H1 (cell line): ENCODE results near the gene CTNNA3. TPM values are rescaled to one million over a fixed set of nuclear protein-coding genes. Genes with fewer than 3 reads are reported as not detected.

Experiments used
- CTCF ChIA-PET: fragments of 300-600 bp; sonication (Branson Sonifier 250); formaldehyde crosslinking; loops from one replicate; lab custom pipeline; 2021; ENCODE audit not compliant: partially characterized antibody; lab: Charles Lee
- POLR2A ChIA-PET: fragments of 300-600 bp; sonication (Branson Sonifier 250); formaldehyde crosslinking; loops from one replicate; lab custom pipeline; 2021; ENCODE audit warnings: inconsistent platforms; ENCODE audit not compliant: partially characterized antibody; lab: Charles Lee
- DNase-seq, 2 experiments: peaks; one replicate each; pipeline versions ENCODE4 v3.0.0 to v3.0.0-alpha.2; 2010 to 2022; ENCODE audit warnings: low spot score in 2 of 2, low read depth in 1 of 2, mixed read lengths in 1 of 2
- FAIRE-seq: peaks from 2 replicates; lab custom pipeline; 2011; peaks lifted over from hg19 to GRCh38; lab: Jason Lieb, UNC
- H2AFZ ChIP-seq: 2 replicates; pipeline ENCODE4 v1.8.1; 2012; ENCODE audit warnings: low read length, inconsistent platforms
- H2AK5ac ChIP-seq: 2 replicates; pipeline ENCODE4 v1.6.1; 2013; ENCODE audit warnings: low read depth, low read length
- H2BK120ac ChIP-seq: replicated peaks from 2 replicates; pipeline ENCODE3; 2013; ENCODE audit warnings: low read depth, low read length, inconsistent platforms
- H2BK12ac ChIP-seq: 2 replicates; pipeline ENCODE4 v1.6.1; 2013; ENCODE audit warnings: low read depth, low read length
- H2BK15ac ChIP-seq: 2 replicates; pipeline ENCODE4 v1.6.1; 2013; ENCODE audit warnings: low read length
- H2BK20ac ChIP-seq: 2 replicates; pipeline ENCODE4 v1.6.1; 2013; ENCODE audit warnings: low read length
- H2BK5ac ChIP-seq: 2 replicates; pipeline ENCODE4 v1.6.1; 2013; ENCODE audit warnings: low read depth, low read length
- H3K14ac ChIP-seq: 2 replicates; pipeline ENCODE4 v1.6.1; 2013; ENCODE audit warnings: inconsistent platforms; ENCODE audit not compliant: insufficient read length
- H3K18ac ChIP-seq: 2 replicates; pipeline ENCODE4 v1.6.1; 2013; ENCODE audit warnings: low read length; ENCODE audit errors: extremely low read depth
- H3K23ac ChIP-seq: 2 replicates; pipeline ENCODE4 v1.6.1; 2013; ENCODE audit warnings: inconsistent platforms; ENCODE audit not compliant: insufficient read length
- H3K23me2 ChIP-seq: 2 replicates; pipeline ENCODE4 v1.6.1; 2013; ENCODE audit warnings: low read depth, low read length
- H3K27ac ChIP-seq: 2 replicates; pipeline ENCODE4 v1.6.1; 2011; ENCODE audit warnings: low read depth, low read length, inconsistent platforms
- H3K27me3 ChIP-seq, 4 experiments: replicated peaks in 1 of 4; 1 replicate in 1 of 4; 2 replicates in 3 of 4; pipeline versions ENCODE4 v1.6.1 to v1.8.1; 2011 to 2013; ENCODE audit warnings: low read length in 3 of 4, mild to moderate bottlenecking in 3 of 4, inconsistent platforms in 2 of 4, mixed read lengths in 2 of 4, moderate library complexity in 1 of 4; ENCODE audit not compliant: control insufficient read depth in 3 of 4, insufficient read depth in 3 of 4; ENCODE audit errors: extremely low read depth in 1 of 4
- H3K36me3 ChIP-seq, 4 experiments: 2 replicates each; pipeline versions ENCODE4 v1.6.1 to v1.8.1; 2011 to 2013; ENCODE audit warnings: mild to moderate bottlenecking in 4 of 4, low read length in 3 of 4, moderate library complexity in 2 of 4, control low read depth in 1 of 4, inconsistent platforms in 1 of 4; ENCODE audit not compliant: insufficient read depth in 4 of 4, control insufficient read depth in 2 of 4
- H3K4ac ChIP-seq: replicated peaks from 2 replicates; pipeline ENCODE3; 2013; ENCODE audit warnings: low read length, low read depth, mixed read lengths, inconsistent platforms; ENCODE audit not compliant: insufficient read length
- H3K4me1 ChIP-seq, 4 experiments: replicated peaks in 1 of 4; 1 replicate in 1 of 4; 2 replicates in 3 of 4; pipeline versions ENCODE4 v1.6.1 to v1.8.1; 2011 to 2013; ENCODE audit warnings: low read length in 3 of 4, inconsistent platforms in 2 of 4, mixed read lengths in 1 of 4; ENCODE audit not compliant: insufficient read depth in 4 of 4, control insufficient read depth in 3 of 4
- H3K4me2 ChIP-seq, 2 experiments: 2 replicates each; pipeline versions ENCODE4 v1.6.1 to v1.8.1; 2011 to 2013; ENCODE audit warnings: low read depth in 2 of 2, low read length in 2 of 2, control low read depth in 1 of 2, inconsistent platforms in 1 of 2, mild to moderate bottlenecking in 1 of 2; ENCODE audit not compliant: insufficient read depth in 1 of 2
- H3K4me3 ChIP-seq, 4 experiments: fragments of 200-600, 300-600 bp in 1 of 4; sonication (generic), shearing (Covaris generic), sonication (Bioruptor Twin) in 1 of 4; 2 replicates each; pipeline versions ENCODE4 v1.5.1 to v1.8.1; 2011 to 2016; ENCODE audit warnings: low read length in 4 of 4, low read depth in 3 of 4, control low read depth in 2 of 4, inconsistent platforms in 2 of 4, mild to moderate bottlenecking in 2 of 4, mixed read lengths in 1 of 4, moderate library complexity in 1 of 4; ENCODE audit not compliant: insufficient read depth in 2 of 4; ENCODE audit errors: extremely low read depth in 1 of 4
- H3K56ac ChIP-seq: replicated peaks from 2 replicates; pipeline ENCODE3; 2013; ENCODE audit warnings: low read depth, mild to moderate bottlenecking, mixed read lengths, low read length, inconsistent platforms; ENCODE audit not compliant: insufficient read length
- H3K79me1 ChIP-seq: 2 replicates; pipeline ENCODE4 v1.6.1; 2013; ENCODE audit warnings: low read depth, low read length, control low read depth
- H3K79me2 ChIP-seq, 2 experiments: 2 replicates each; pipeline versions ENCODE4 v1.6.1 to v1.8.1; 2012 to 2013; ENCODE audit warnings: low read length in 2 of 2, mild to moderate bottlenecking in 2 of 2, inconsistent platforms in 1 of 2; ENCODE audit not compliant: insufficient read depth in 2 of 2, control insufficient read depth in 1 of 2
- H3K9ac ChIP-seq, 4 experiments: replicated peaks in 1 of 4; 1 replicate in 1 of 4; 2 replicates in 3 of 4; pipeline versions ENCODE4 v1.6.1 to v1.8.1; 2011 to 2013; ENCODE audit warnings: low read depth in 3 of 4, low read length in 3 of 4, control low read depth in 2 of 4, mild to moderate bottlenecking in 2 of 4, moderate library complexity in 2 of 4, inconsistent platforms in 1 of 4; ENCODE audit errors: extremely low read depth in 1 of 4
- H3K9me3 ChIP-seq, 2 experiments: 2 replicates each; pipeline versions ENCODE4 v1.6.1 to v1.8.1; 2012 to 2013; ENCODE audit warnings: mild to moderate bottlenecking in 2 of 2, moderate library complexity in 2 of 2, control low read depth in 1 of 2, inconsistent platforms in 1 of 2, low read depth in 1 of 2, low read length in 1 of 2, mixed read lengths in 1 of 2; ENCODE audit not compliant: insufficient read depth in 2 of 2
- H4K20me1 ChIP-seq, 2 experiments: replicated peaks in 1 of 2; 2 replicates each; pipeline versions ENCODE3 to v1.8.1; 2011 to 2013; ENCODE audit warnings: inconsistent platforms in 2 of 2, low read length in 2 of 2, mild to moderate bottlenecking in 1 of 2; ENCODE audit not compliant: insufficient read depth in 2 of 2, control insufficient read depth in 1 of 2
- H4K5ac ChIP-seq: 2 replicates; pipeline ENCODE4 v1.6.1; 2013; ENCODE audit warnings: low read length, low read depth, mixed read lengths, inconsistent platforms; ENCODE audit not compliant: insufficient read length
- H4K8ac ChIP-seq: 2 replicates; pipeline ENCODE4 v1.8.0; 2013; ENCODE audit warnings: mild to moderate bottlenecking, moderate library complexity, low read length, inconsistent platforms; ENCODE audit not compliant: insufficient read depth; ENCODE audit errors: extremely low read depth
- H4K91ac ChIP-seq: replicated peaks from 2 replicates; pipeline ENCODE3; 2013; ENCODE audit warnings: low read length, mixed read lengths, inconsistent platforms; ENCODE audit not compliant: insufficient read length
- ASH2L ChIP-seq: fragments of 200-600, 300-600 bp; sonication (generic); IDR thresholded peaks from one replicate; pipeline ENCODE4 v1.7.1; 2017; ENCODE audit warnings: low read length
- CBX8 ChIP-seq: fragments of 300-800, 300-1000 bp; sonication (generic); IDR thresholded peaks from 2 replicates; pipeline ENCODE4 v1.7.1; 2016; ENCODE audit warnings: low read depth, low read length, borderline replicate concordance
- CHD2 ChIP-seq: IDR thresholded peaks from 2 replicates; pipeline ENCODE4 v1.6.1; 2012; ENCODE audit warnings: low read length, improper control_type of control experiment
- CTBP2 ChIP-seq: IDR thresholded peaks from 2 replicates; pipeline ENCODE4 v1.7.0; 2011; ENCODE audit warnings: borderline replicate concordance, mild to moderate bottlenecking, moderate library complexity, mixed read lengths, low read length; ENCODE audit not compliant: insufficient read depth, insufficient read length
- FOSL1 ChIP-seq: IDR thresholded peaks from 2 replicates; pipeline ENCODE4 v1.6.1; 2011; ENCODE audit warnings: mild to moderate bottlenecking, low read depth, low read length, moderate library complexity; ENCODE audit not compliant: insufficient read depth
- JUND ChIP-seq: IDR thresholded peaks from 2 replicates; pipeline ENCODE4 v1.6.1; 2011; ENCODE audit warnings: mild to moderate bottlenecking, improper control_type of control experiment, low read length
- KDM4A ChIP-seq: IDR thresholded peaks from one replicate; pipeline ENCODE4 v1.7.1; 2012; ENCODE audit warnings: low read depth, mild to moderate bottlenecking, moderate library complexity, low read length, inconsistent platforms; ENCODE audit not compliant: severe bottlenecking
- MAFK ChIP-seq: IDR thresholded peaks from 2 replicates; pipeline ENCODE4 v1.6.1; 2012; ENCODE audit warnings: low read depth, mild to moderate bottlenecking, improper control_type of control experiment, low read length
- POLR2A ChIP-seq, 2 experiments: IDR thresholded peaks; 1 replicate in 1 of 2; 2 replicates in 1 of 2; pipeline ENCODE4 v1.6.1; 2011; ENCODE audit warnings: low read depth in 2 of 2, low read length in 2 of 2, mild to moderate bottlenecking in 2 of 2; ENCODE audit errors: control extremely low read depth in 1 of 2
- POU5F1 ChIP-seq: IDR thresholded peaks from 2 replicates; pipeline ENCODE4 v1.6.1; 2011; ENCODE audit warnings: low read depth, mild to moderate bottlenecking, low read length, moderate library complexity
- SIN3A ChIP-seq, 2 experiments: IDR thresholded peaks in 1 of 2; conservative IDR thresholded peaks in 1 of 2; 2 replicates each; pipeline ENCODE4 v1.6.1; 2011 to 2012; ENCODE audit warnings: low read length in 2 of 2, improper control_type of control experiment in 1 of 2, low read depth in 1 of 2, mild to moderate bottlenecking in 1 of 2
- SRF ChIP-seq: IDR thresholded peaks from 2 replicates; pipeline ENCODE4 v1.6.1; 2011; ENCODE audit warnings: mild to moderate bottlenecking, low read depth, low read length, moderate library complexity
- TEAD4 ChIP-seq: IDR thresholded peaks from 2 replicates; pipeline ENCODE4 v1.6.1; 2012; ENCODE audit warnings: low read depth, low read length, inconsistent platforms, mixed read lengths
- WGBS, 2 experiments: shearing (Covaris generic) in 1 of 2; methylation state at CpG; one replicate each; pipeline versions ENCODE4 v1.1.6 to v1.1.7; 2013 to 2015; ENCODE audit warnings: low lambda C conversion rate in 2 of 2, mixed read lengths in 2 of 2, inconsistent platforms in 1 of 2, low coverage in 1 of 2, missing lambda C conversion rate in 1 of 2; ENCODE audit not compliant: insufficient replicate concordance in 2 of 2, insufficient coverage in 1 of 2, insufficient read length in 1 of 2; ENCODE audit errors: extremely low coverage in 1 of 2, missing lambda C conversion rate in 1 of 2; 5-methylcytosine and 5-hydroxymethylcytosine counted together
- polyA plus RNA-seq, 7 experiments: library from polyadenylated mRNA; depleted of rRNA in 3 of 7; stranded (reverse) in 5 of 7; unstranded in 2 of 7; fragments of >200 nt in 5 of 7; fragments of 200-250 nt in 2 of 7; gene quantifications; 1 replicate in 5 of 7; 2 replicates in 1 of 7; 4 replicates in 1 of 7; pipeline versions ENCODE4 v1.2.1 to v1.2.3, GENCODE V29; 2011 to 2013; ENCODE audit warnings: missing spikeins in 2 of 7, mixed read lengths in 2 of 7
- total RNA-seq: library from RNA; stranded (reverse); fragmentation: NEBNext Ultra II Directional; extraction: Animal tissue kit (Norgen Biotek cat#: 25700); gene quantifications from 2 replicates; pipeline ENCODE4 v1.2.1, GENCODE V29; 2021

Gene CTNNA3
- total and polyA plus RNA-seq, 2 of the 8 experiments (the other 6 are each of a cell fraction or from before 2014, with no cell fraction given): 1.3 to 1.5 TPM

- H2BK120ac ChIP-seq: no peak overlapping the region
- no peak overlapping the region for H3K4ac ChIP-seq
- H3K14ac ChIP-seq: no peak overlapping the region
- H4K91ac ChIP-seq: no peak overlapping the region
- 94% methylated on average over 6 of the region's 6 CpGs; no CpG with 5 or more reads in 1 of the 2 experiments for WGBS, 2 experiments
- DNase-seq (no peak), FAIRE-seq (no peak)
- H3K4me1 ChIP-seq: no peaks in the 10 kb centered on the region
- no peak overlapping the region for H3K9ac ChIP-seq
- H2AFZ ChIP-seq: no peak overlapping the region
- H2BK20ac ChIP-seq: no peak overlapping the region
- no peak overlapping the region for H3K4me3 ChIP-seq
- POLR2A ChIA-PET: no interaction called here
- H3K56ac ChIP-seq: no peak overlapping the region
- H4K20me1 ChIP-seq: no peaks in the 10 kb centered on the region
- no peaks in the 10 kb centered on the region for H3K9me3 ChIP-seq
- no peaks in the 10 kb centered on the region for H3K79me2 ChIP-seq
- H3K23me2 ChIP-seq: no peaks in the 10 kb centered on the region
- no peak overlapping the region for H2BK5ac ChIP-seq
- no peak overlapping the region for H2BK12ac ChIP-seq
- no peak overlapping the region for H3K23ac ChIP-seq
- no peak overlapping the region for H2BK15ac ChIP-seq
- no peaks in the 10 kb centered on the region for H3K27me3 ChIP-seq
- H3K18ac ChIP-seq: no peak overlapping the region
- no peak overlapping the region for H3K27ac ChIP-seq
- no peak overlapping the region for H3K4me2 ChIP-seq
- H3K36me3 ChIP-seq: no peaks in the 10 kb centered on the region
- no peak overlapping the region for H4K8ac ChIP-seq
- no peak overlapping the region for H2AK5ac ChIP-seq
- CTCF ChIA-PET: interaction anchor here (0.5 kb wide), 1 partner anchor 753 kb away, joined by 3 read pairs; no protein-coding TSS in a partner anchor
- no peaks in the 10 kb centered on the region for H3K79me1 ChIP-seq
- H4K5ac ChIP-seq: no peak overlapping the region
- TF ChIP-seq SRF (no peak), SIN3A (conservative IDR thresholded peaks at IDR 0.05 in 1 of 2, IDR thresholded peaks at IDR 0.05 in 1 of 2; ENCODE audit: low read depth in 1 of 2, low read length in 2 of 2) (no peak), ASH2L (no peak), POLR2A (IDR thresholded peaks at IDR 0.05; ENCODE audit: control extremely low read depth in 1 of 2, low read depth in 2 of 2, low read length in 2 of 2) (no peak), FOSL1 (no peak), TEAD4 (no peak), MAFK (no peak), CBX8 (no peak), KDM4A (no peak), CHD2 (no peak), POU5F1 (no peak), JUND (no peak), CTBP2 (no peak)
These were observed 1597.2 kb downstream of the CTNNA3 start for GRCh38 chr10:66098595-66099480.
